ENCODE results near the gene C9orf153. TPM values are rescaled to one million over a fixed set of nuclear protein-coding genes. Genes with fewer than 3 reads are reported as not detected.

Gene C9orf153
- total and polyA plus RNA-seq, 2 of the 8 experiments (the other 6 are each of a cell fraction or from before 2014, with no cell fraction given), result not detected

- no peak for FAIRE-seq
- Histone ChIP-seq H3K23ac (ENCODE audit: insufficient read length) (no peak overlapping the region), H2AK5ac (ENCODE audit: low read depth, low read length) (no peak overlapping the region), H3K9me3 (ENCODE audit: insufficient read depth in 2 of 2, low read depth in 1 of 2, low read length in 1 of 2) (no peaks in the 10 kb centered on the region), H4K91ac (replicated peaks; ENCODE audit: insufficient read length, low read length) (no peak overlapping the region), H3K4me1 (replicated peaks in 1 of 4; ENCODE audit: control insufficient read depth in 3 of 4, insufficient read depth in 4 of 4, low read length in 3 of 4) (peaks cover 0 to 6% (median 2%) of the 10 kb centered on the region in 4 experiments; a peak in 3 of 7 replicates), H2AFZ (ENCODE audit: low read length) (no peak overlapping the region), H4K20me1 (replicated peaks in 1 of 2; ENCODE audit: control insufficient read depth in 1 of 2, insufficient read depth in 2 of 2, low read length in 2 of 2) (peaks cover 1 to 10% of the 10 kb centered on the region in 2 experiments), H3K36me3 (ENCODE audit: control insufficient read depth in 2 of 4, insufficient read depth in 4 of 4, low read length in 3 of 4) (peaks cover 3 to 31% (median 13%) of the 10 kb centered on the region in 4 experiments; a peak in 7 of 8 replicates), H2BK20ac (ENCODE audit: low read length) (no peak overlapping the region), H3K79me2 (ENCODE audit: control insufficient read depth in 1 of 2, insufficient read depth in 2 of 2, low read length in 2 of 2) (peaks cover 9 to 71% of the 10 kb centered on the region in 2 experiments), H2BK120ac (replicated peaks; ENCODE audit: low read depth, low read length) (no peak overlapping the region), H2BK12ac (ENCODE audit: low read depth, low read length) (no peak overlapping the region), H3K4me3 (ENCODE audit: extremely low read depth in 1 of 4, insufficient read depth in 2 of 4, low read depth in 3 of 4, low read length in 4 of 4) (no peak overlapping the region), H3K56ac (replicated peaks; ENCODE audit: insufficient read length, low read depth, low read length) (no peak overlapping the region), H4K8ac (ENCODE audit: extremely low read depth, insufficient read depth, low read length) (no peak overlapping the region), H3K18ac (ENCODE audit: extremely low read depth, low read length) (no peak overlapping the region), H3K79me1 (ENCODE audit: low read depth, low read length) (peaks cover 10% of the 10 kb centered on the region), H3K27ac (ENCODE audit: low read depth, low read length) (no peak overlapping the region), H3K23me2 (ENCODE audit: low read depth, low read length) (no peaks in the 10 kb centered on the region), H4K5ac (ENCODE audit: insufficient read length, low read depth, low read length) (no peak overlapping the region), H3K4me2 (ENCODE audit: insufficient read depth in 1 of 2, low read depth in 2 of 2, low read length in 2 of 2) (no peak overlapping the region), H2BK5ac (ENCODE audit: low read depth, low read length) (no peak overlapping the region), H3K27me3 (replicated peaks in 1 of 4; ENCODE audit: control insufficient read depth in 3 of 4, extremely low read depth in 1 of 4, insufficient read depth in 3 of 4, low read length in 3 of 4) (no peaks in the 10 kb centered on the region), H2BK15ac (ENCODE audit: low read length) (no peak overlapping the region), H3K4ac (replicated peaks; ENCODE audit: insufficient read length, low read depth, low read length) (no peak overlapping the region), H3K14ac (ENCODE audit: insufficient read length) (no peak overlapping the region), H3K9ac (replicated peaks in 1 of 4; ENCODE audit: extremely low read depth in 1 of 4, low read depth in 3 of 4, low read length in 3 of 4) (no peak overlapping the region)
- ChIA-PET POLR2A (ENCODE audit: partially characterized antibody) (interaction anchor here (0.6 to 1.6 kb wide), 2 partner anchors 18 to 393 kb away, joined by 4 read pairs; partner anchors contain the start of gene C9orf153), CTCF (ENCODE audit: partially characterized antibody) (interaction anchor here (0.7 to 3.2 kb wide), 8 partner anchors 9 to 233 kb away, joined by 3 to 17 read pairs (median 4); no protein-coding TSS in a partner anchor)
- DNase-seq (ENCODE audit: low read depth in 1 of 2, low spot score in 2 of 2), result no peak
- WGBS, 2 experiments (ENCODE audit: extremely low coverage in 1 of 2, insufficient coverage in 1 of 2, insufficient read length in 1 of 2, insufficient replicate concordance in 2 of 2, low coverage in 1 of 2, low lambda C conversion rate in 2 of 2, missing lambda C conversion rate in 1 of 2), result 81% methylated on average over 1 of the region's 1 CpG; no CpG with 5 or more reads in 1 of the 2 experiments
- no peak for TF ChIP-seq KDM4A (IDR thresholded peaks at IDR 0.05; ENCODE audit: low read depth, low read length, severe bottlenecking)
- TF ChIP-seq EZH2 (IDR thresholded peaks at IDR 0.05; ENCODE audit: low read depth, low read length, severe bottlenecking), result no peak
- TF ChIP-seq MAFK (IDR thresholded peaks at IDR 0.05; ENCODE audit: low read depth, low read length), result no peak
- no peak for TF ChIP-seq EGR1 (IDR thresholded peaks at IDR 0.05; ENCODE audit: borderline replicate concordance, low read depth, low read length)
- TF ChIP-seq TAF7 (optimal IDR thresholded peaks at IDR 0.05; ENCODE audit: borderline replicate concordance, low read depth, low read length), result no peak
- no peak for TF ChIP-seq BRCA1 (IDR thresholded peaks at IDR 0.05; ENCODE audit: low read depth, low read length)
- no peak for TF ChIP-seq ATF3 (IDR thresholded peaks at IDR 0.05; ENCODE audit: insufficient read depth, low read depth, low read length)
- no peak for TF ChIP-seq FOSL1 (IDR thresholded peaks at IDR 0.05; ENCODE audit: insufficient read depth, low read depth, low read length)
- no peak for TF ChIP-seq JUN (IDR thresholded peaks at IDR 0.05; ENCODE audit: low read depth, low read length)
- no peak for TF ChIP-seq NRF1 (IDR thresholded peaks at IDR 0.05; ENCODE audit: low read depth, low read length)
- no peak for TF ChIP-seq RFX5 (IDR thresholded peaks at IDR 0.05; ENCODE audit: borderline replicate concordance, low read depth, low read length)
- no peak for TF ChIP-seq TAF1 (IDR thresholded peaks at IDR 0.05; ENCODE audit: low read depth, low read length)
These were observed 17.6 kb upstream of the C9orf153 start for GRCh38 chr9:86277072-86277471.

Measured in H1 (cell line).